GM21786 (cell line): ENCODE results near the gene EEFSEC.

ENCODE experiments used
- ATAC-seq: cut with Tn5 transposase; IDR thresholded peaks from one replicate; pipeline ENCODE4 v1.9.1; 2021; ENCODE audit not compliant: unreplicated experiment

EEFSEC gene

GRCh38 chr3:128421966-128422365 lies 268.7 kb downstream of the EEFSEC start:
- ATAC-seq = no peak

- ATAC-seq = no peak
Measured at GRCh38 chr3:128422762-128423524, 269.7 kb downstream of the EEFSEC start.

- ATAC-seq = no peak
Measured at GRCh38 chr3:128423525-128424147, 270.4 kb downstream of the EEFSEC start.

- no peak for ATAC-seq
Measured at GRCh38 chr3:128424508-128425069, 271.3 kb downstream of the EEFSEC start.

GRCh38 chr3:128425142-128425845 lies 272.0 kb downstream of the EEFSEC start:
- no peak for ATAC-seq

GRCh38 chr3:128425846-128426127 lies 272.5 kb downstream of the EEFSEC start:
- ATAC-seq = no peak

GRCh38 chr3:128426128-128426921 lies 273.0 kb downstream of the EEFSEC start:
- ATAC-seq = peak; percentile 74

GRCh38 chr3:128427175-128427857 lies 274.0 kb downstream of the EEFSEC start:
- no peak for ATAC-seq

GRCh38 chr3:128427872-128428822 lies 274.9 kb downstream of the EEFSEC start:
- ATAC-seq = no peak

GRCh38 chr3:128429275-128429674 lies 276.0 kb downstream of the EEFSEC start:
- no peak for ATAC-seq

- ATAC-seq = no peak
Measured at GRCh38 chr3:128429751-128430150, 276.5 kb downstream of the EEFSEC start.

GRCh38 chr3:128430301-128430700 lies 277.0 kb downstream of the EEFSEC start:
- ATAC-seq = no peak

GRCh38 chr3:128430731-128431130 lies 277.4 kb downstream of the EEFSEC start:
- ATAC-seq = no peak

GRCh38 chr3:128431803-128432300 lies 278.6 kb downstream of the EEFSEC start:
- no peak for ATAC-seq

GRCh38 chr3:128432301-128432970 lies 279.2 kb downstream of the EEFSEC start:
- no peak for ATAC-seq

GRCh38 chr3:128432971-128433836 lies 279.9 kb downstream of the EEFSEC start:
- no peak for ATAC-seq

- ATAC-seq = no peak
Measured at GRCh38 chr3:128433837-128434165, 280.5 kb downstream of the EEFSEC start.

- ATAC-seq = no peak
Measured at GRCh38 chr3:128434524-128434923, 281.2 kb downstream of the EEFSEC start.
